Measurements from ENCODE around the gene SORCS2. TPM values are rescaled to one million over a fixed set of nuclear protein-coding genes. Genes with fewer than 3 reads are reported as not detected.

The SORCS2 gene
- total and polyA plus RNA-seq, 2 of the 8 experiments (the other 6 are each of a cell fraction or from before 2014, with no cell fraction given): 0.36 to 1.8 TPM

DNA sequence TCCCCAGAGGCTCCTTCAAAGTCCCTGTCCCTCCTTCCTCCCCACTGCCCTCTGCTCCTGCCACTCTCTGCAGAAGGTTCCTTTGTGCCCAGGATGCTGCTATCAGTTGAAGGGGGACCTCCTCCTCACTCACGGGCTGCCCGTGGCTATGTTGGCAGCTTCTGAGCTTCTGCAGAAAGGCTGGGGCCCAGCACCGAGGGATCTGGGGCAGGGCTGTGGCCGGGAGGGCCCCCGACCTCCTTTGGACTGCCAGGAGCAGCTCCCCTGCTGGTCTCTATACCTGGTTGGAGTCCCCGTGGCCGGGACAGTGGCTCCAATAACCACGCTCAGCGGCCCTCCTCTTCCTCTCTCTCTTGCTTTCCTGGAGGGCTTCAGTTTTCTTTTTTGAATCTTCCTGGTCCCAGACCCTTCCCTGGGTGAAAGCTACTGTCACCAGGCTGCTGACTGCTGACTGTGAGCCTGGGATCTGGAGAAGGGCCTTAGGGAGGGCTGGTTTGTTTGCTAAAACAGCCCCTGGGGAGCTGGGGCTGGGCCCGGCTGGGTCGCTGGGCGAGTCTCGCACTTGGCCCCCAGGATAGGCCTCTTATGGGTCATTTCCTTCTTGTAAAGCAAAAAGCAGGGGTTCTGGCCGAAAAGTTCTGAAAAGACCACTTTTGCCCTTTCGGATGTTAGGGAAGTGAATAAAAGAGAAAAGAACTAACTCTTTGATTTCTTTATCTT lies 46.9 kb downstream of the SORCS2 start (continued):
- TF ChIP-seq, protein P1, sequence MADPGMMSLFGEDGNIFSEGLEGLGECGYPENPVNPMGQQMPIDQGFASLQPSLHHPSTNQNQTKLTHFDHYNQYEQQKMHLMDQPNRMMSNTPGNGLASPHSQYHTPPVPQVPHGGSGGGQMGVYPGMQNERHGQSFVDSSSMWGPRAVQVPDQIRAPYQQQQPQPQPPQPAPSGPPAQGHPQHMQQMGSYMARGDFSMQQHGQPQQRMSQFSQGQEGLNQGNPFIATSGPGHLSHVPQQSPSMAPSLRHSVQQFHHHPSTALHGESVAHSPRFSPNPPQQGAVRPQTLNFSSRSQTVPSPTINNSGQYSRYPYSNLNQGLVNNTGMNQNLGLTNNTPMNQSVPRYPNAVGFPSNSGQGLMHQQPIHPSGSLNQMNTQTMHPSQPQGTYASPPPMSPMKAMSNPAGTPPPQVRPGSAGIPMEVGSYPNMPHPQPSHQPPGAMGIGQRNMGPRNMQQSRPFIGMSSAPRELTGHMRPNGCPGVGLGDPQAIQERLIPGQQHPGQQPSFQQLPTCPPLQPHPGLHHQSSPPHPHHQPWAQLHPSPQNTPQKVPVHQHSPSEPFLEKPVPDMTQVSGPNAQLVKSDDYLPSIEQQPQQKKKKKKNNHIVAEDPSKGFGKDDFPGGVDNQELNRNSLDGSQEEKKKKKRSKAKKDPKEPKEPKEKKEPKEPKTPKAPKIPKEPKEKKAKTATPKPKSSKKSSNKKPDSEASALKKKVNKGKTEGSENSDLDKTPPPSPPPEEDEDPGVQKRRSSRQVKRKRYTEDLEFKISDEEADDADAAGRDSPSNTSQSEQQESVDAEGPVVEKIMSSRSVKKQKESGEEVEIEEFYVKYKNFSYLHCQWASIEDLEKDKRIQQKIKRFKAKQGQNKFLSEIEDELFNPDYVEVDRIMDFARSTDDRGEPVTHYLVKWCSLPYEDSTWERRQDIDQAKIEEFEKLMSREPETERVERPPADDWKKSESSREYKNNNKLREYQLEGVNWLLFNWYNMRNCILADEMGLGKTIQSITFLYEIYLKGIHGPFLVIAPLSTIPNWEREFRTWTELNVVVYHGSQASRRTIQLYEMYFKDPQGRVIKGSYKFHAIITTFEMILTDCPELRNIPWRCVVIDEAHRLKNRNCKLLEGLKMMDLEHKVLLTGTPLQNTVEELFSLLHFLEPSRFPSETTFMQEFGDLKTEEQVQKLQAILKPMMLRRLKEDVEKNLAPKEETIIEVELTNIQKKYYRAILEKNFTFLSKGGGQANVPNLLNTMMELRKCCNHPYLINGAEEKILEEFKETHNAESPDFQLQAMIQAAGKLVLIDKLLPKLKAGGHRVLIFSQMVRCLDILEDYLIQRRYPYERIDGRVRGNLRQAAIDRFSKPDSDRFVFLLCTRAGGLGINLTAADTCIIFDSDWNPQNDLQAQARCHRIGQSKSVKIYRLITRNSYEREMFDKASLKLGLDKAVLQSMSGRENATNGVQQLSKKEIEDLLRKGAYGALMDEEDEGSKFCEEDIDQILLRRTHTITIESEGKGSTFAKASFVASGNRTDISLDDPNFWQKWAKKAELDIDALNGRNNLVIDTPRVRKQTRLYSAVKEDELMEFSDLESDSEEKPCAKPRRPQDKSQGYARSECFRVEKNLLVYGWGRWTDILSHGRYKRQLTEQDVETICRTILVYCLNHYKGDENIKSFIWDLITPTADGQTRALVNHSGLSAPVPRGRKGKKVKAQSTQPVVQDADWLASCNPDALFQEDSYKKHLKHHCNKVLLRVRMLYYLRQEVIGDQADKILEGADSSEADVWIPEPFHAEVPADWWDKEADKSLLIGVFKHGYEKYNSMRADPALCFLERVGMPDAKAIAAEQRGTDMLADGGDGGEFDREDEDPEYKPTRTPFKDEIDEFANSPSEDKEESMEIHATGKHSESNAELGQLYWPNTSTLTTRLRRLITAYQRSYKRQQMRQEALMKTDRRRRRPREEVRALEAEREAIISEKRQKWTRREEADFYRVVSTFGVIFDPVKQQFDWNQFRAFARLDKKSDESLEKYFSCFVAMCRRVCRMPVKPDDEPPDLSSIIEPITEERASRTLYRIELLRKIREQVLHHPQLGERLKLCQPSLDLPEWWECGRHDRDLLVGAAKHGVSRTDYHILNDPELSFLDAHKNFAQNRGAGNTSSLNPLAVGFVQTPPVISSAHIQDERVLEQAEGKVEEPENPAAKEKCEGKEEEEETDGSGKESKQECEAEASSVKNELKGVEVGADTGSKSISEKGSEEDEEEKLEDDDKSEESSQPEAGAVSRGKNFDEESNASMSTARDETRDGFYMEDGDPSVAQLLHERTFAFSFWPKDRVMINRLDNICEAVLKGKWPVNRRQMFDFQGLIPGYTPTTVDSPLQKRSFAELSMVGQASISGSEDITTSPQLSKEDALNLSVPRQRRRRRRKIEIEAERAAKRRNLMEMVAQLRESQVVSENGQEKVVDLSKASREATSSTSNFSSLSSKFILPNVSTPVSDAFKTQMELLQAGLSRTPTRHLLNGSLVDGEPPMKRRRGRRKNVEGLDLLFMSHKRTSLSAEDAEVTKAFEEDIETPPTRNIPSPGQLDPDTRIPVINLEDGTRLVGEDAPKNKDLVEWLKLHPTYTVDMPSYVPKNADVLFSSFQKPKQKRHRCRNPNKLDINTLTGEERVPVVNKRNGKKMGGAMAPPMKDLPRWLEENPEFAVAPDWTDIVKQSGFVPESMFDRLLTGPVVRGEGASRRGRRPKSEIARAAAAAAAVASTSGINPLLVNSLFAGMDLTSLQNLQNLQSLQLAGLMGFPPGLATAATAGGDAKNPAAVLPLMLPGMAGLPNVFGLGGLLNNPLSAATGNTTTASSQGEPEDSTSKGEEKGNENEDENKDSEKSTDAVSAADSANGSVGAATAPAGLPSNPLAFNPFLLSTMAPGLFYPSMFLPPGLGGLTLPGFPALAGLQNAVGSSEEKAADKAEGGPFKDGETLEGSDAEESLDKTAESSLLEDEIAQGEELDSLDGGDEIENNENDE (IDR thresholded peaks at IDR 0.05; ENCODE audit: insufficient replicate concordance, low read length): no peak
- TF ChIP-seq PHF8 (conservative IDR thresholded peaks at IDR 0.05; ENCODE audit: low read depth, low read length): no peak
